Panc1 (cell line): ENCODE measurements around the gene PRKAG2. TPM values are rescaled to one million over a fixed set of nuclear protein-coding genes. Genes with fewer than 3 reads are reported as not detected.

ENCODE experiments used
- ATAC-seq: fragments of 200-7000 bp; cut with Tn5 transposase; 2 replicates; pipeline ENCODE4 v1.9.1; 2020; ENCODE audit warnings: mild to moderate bottlenecking, moderate library complexity
- BruUV-seq: library from RNA; stranded (reverse); fragments of 400-500 nt; replicated peaks from 2 replicates; lab custom pipeline; 2021; lab: Mats Ljungman, UMichigan
- CTCF ChIA-PET: fragments of 300-600 bp; sonication (Branson Sonifier 250); formaldehyde crosslinking; loops from one replicate; lab custom pipeline; 2022; ENCODE audit warnings: antibody characterized with exemption; lab: Charles Lee
- POLR2A ChIA-PET: fragments of 300-600 bp; sonication (Branson Sonifier 250); formaldehyde crosslinking; loops from one replicate; lab custom pipeline; 2022; ENCODE audit warnings: antibody characterized with exemption; lab: Charles Lee
- DNase-seq: peaks from one replicate; pipeline ENCODE4 v3.0.0-alpha.2; 2010; ENCODE audit warnings: low read depth, low spot score
- H3K27ac ChIP-seq: 2 replicates; pipeline ENCODE4 v1.5.1; 2011; ENCODE audit warnings: mild to moderate bottlenecking, low read length, inconsistent platforms
- H3K27me3 ChIP-seq: fragments of 200-500 bp; sonication (Bioruptor generic); 2 replicates; pipeline ENCODE4 v1.6.0; 2014; ENCODE audit warnings: low read length, inconsistent platforms; ENCODE audit not compliant: control insufficient read depth, insufficient read depth
- H3K36me3 ChIP-seq: fragments of 200-500 bp; sonication (Bioruptor generic); 2 replicates; pipeline ENCODE4 v1.5.1; 2014; ENCODE audit warnings: inconsistent platforms, mild to moderate bottlenecking, low read length, moderate library complexity; ENCODE audit not compliant: control insufficient read depth, insufficient read depth
- H3K4me1 ChIP-seq: 2 replicates; pipeline ENCODE4 v1.5.1; 2011; ENCODE audit warnings: inconsistent platforms, mild to moderate bottlenecking, low read length, moderate library complexity; ENCODE audit not compliant: control insufficient read depth, insufficient read depth
- H3K4me3 ChIP-seq, 2 experiments: 2 replicates each; pipeline ENCODE4 v1.5.1; 2011 to 2012; ENCODE audit warnings: low read depth in 2 of 2, low read length in 2 of 2, mild to moderate bottlenecking in 2 of 2, inconsistent platforms in 1 of 2, moderate library complexity in 1 of 2
- H3K9me3 ChIP-seq: fragments of 200-500 bp; sonication (Bioruptor generic); 2 replicates; pipeline ENCODE4 v1.5.1; 2014; ENCODE audit warnings: low read depth, mild to moderate bottlenecking, inconsistent platforms, low read length, moderate library complexity; ENCODE audit not compliant: control insufficient read depth, insufficient read depth
- CTCF ChIP-seq: fragments of 450-650 bp; IDR thresholded peaks from 2 replicates; pipeline ENCODE4 v1.5.1; 2017; ENCODE audit warnings: mild to moderate bottlenecking
- POLR2AphosphoS5 ChIP-seq: IDR thresholded peaks from 2 replicates; pipeline ENCODE4 v1.6.1; 2012; ENCODE audit warnings: mild to moderate bottlenecking, low read depth, low read length, moderate library complexity
- SIN3A ChIP-seq: IDR thresholded peaks from 2 replicates; pipeline ENCODE4 v1.6.1; 2012; ENCODE audit warnings: low read depth, mild to moderate bottlenecking, low read length, moderate library complexity, borderline replicate concordance; ENCODE audit not compliant: insufficient read depth
- TCF7L2 ChIP-seq: IDR thresholded peaks from 2 replicates; pipeline ENCODE4 v1.6.1; 2011; ENCODE audit warnings: mild to moderate bottlenecking, low read depth, low read length, inconsistent platforms
- in situ Hi-C: cut with HindIII; loops from 2 replicates; pipeline ENCODE4 v1.10.0; 2016; ENCODE audit warnings: low sequenced_read_pairs, low pct_unique_long_range_greater_than_20kb
- intact Hi-C: fragments of 100-400 bp; cut with micrococcal nuclease; formaldehyde crosslinking; loops from one replicate; pipeline ENCODE4 v1.10.0; 2022; ENCODE audit not compliant: unreplicated experiment
- total RNA-seq: library from RNA; stranded (reverse); gene quantifications from one replicate; pipeline ENCODE4 v1.2.1, GENCODE V29; 2021; ENCODE audit not compliant: unreplicated experiment
- TF ChIP-seq, protein P1 (sequence below), 2 experiments: IDR thresholded peaks; 2 replicates each; pipeline ENCODE4 v1.6.1; 2011 to 2012; ENCODE audit warnings: low read depth in 2 of 2, control low read depth in 1 of 2, low read length in 1 of 2, mild to moderate bottlenecking in 1 of 2, moderate library complexity in 1 of 2; ENCODE audit not compliant: insufficient read depth in 1 of 2

The PRKAG2 gene
- total RNA-seq, 1 experiment from 2014 or later, result 71.6 TPM

DNA sequence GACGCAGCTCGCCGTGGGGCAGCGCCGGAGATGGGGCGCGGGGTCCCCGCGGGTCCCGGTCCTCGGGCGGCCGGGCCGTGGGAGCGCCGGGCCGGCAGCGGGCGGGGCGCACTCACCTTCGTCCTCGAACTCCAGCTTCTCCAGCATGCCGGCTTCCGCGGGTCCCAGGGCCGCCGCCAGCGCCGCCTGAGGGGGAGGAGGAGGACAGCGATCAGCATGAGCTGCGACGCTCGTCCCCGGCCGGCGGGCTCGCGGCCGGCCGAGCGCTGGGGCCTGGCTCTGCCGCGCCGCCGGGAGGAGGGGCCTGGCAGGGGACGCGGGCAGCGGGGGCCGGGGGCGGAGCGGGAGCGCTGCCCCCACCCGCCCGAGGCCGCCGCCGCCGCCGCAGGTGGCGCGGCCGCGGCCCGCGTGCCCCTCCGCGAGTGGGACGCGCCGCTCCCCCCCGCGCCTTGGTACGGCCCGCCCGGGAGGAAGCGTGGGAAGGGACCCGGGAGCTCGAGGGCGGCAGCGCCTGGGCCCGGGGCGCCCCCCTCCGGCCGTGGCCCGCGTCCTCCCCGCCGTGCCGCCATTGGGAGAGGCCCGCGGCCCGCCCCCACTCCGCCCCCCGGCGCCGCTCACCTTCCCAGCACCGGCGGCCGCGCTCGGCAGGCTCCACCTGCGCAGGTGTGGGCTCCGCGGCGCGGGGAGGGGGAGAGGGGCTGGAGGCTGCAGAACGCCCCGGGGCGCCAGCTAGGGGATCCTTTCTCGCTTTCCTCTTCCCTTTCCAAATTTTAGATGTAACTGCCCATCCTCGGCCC is 244.8 kb downstream of the PRKAG2 start:
- DNase-seq, result no peak

DNA sequence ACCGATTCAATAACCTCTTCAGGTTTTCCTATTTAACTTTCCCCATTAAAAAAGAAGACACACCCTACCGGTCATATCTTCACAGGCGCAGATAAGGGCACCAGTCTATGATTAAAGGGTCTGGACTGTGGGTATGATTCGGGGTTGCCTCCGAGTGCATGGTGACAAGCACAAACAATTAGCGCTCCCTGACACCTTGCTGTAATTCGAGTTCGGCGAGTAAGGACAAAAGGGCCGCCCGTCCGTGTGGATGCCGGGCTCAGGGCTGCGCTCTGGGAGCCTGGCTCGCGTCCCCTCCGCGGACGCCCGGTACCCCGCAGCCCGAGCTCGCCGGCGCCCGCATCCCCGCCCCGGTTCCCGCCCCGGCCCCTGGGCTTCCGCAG is 245.4 kb downstream of the PRKAG2 start:
- DNase-seq (no peak), ATAC-seq (peak; percentile 46)
- POLR2A ChIA-PET, result no interaction called here
- peaks cover 32% of the 10 kb centered on the region for H3K4me1 ChIP-seq
- intact Hi-C loops (no loop called here), in situ Hi-C loops (no loop called here)
- peaks cover 4% of the 10 kb centered on the region for H3K36me3 ChIP-seq
- no peaks in the 10 kb centered on the region for H3K9me3 ChIP-seq
- CTCF ChIA-PET, result no interaction called here
- H3K4me3 ChIP-seq, result peak overlapping the region; percentile 93 to 95
- TF ChIP-seq CTCF (no peak), TCF7L2 (0 out of 2 replicates have a peak, but pooled peaks have one; percentile 16)
- TF ChIP-seq, protein P1, sequence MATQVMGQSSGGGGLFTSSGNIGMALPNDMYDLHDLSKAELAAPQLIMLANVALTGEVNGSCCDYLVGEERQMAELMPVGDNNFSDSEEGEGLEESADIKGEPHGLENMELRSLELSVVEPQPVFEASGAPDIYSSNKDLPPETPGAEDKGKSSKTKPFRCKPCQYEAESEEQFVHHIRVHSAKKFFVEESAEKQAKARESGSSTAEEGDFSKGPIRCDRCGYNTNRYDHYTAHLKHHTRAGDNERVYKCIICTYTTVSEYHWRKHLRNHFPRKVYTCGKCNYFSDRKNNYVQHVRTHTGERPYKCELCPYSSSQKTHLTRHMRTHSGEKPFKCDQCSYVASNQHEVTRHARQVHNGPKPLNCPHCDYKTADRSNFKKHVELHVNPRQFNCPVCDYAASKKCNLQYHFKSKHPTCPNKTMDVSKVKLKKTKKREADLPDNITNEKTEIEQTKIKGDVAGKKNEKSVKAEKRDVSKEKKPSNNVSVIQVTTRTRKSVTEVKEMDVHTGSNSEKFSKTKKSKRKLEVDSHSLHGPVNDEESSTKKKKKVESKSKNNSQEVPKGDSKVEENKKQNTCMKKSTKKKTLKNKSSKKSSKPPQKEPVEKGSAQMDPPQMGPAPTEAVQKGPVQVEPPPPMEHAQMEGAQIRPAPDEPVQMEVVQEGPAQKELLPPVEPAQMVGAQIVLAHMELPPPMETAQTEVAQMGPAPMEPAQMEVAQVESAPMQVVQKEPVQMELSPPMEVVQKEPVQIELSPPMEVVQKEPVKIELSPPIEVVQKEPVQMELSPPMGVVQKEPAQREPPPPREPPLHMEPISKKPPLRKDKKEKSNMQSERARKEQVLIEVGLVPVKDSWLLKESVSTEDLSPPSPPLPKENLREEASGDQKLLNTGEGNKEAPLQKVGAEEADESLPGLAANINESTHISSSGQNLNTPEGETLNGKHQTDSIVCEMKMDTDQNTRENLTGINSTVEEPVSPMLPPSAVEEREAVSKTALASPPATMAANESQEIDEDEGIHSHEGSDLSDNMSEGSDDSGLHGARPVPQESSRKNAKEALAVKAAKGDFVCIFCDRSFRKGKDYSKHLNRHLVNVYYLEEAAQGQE (IDR thresholded peaks at IDR 0.05; ENCODE audit: insufficient read depth in 1 of 2, low read depth in 2 of 2, low read length in 1 of 2), result no peak
- no TSS peak for BruUV-seq
- no peaks in the 10 kb centered on the region for H3K27me3 ChIP-seq
- H3K27ac ChIP-seq, result peak overlapping the region; percentile 97

More for the DNA sequence above, 244.8 kb downstream of the PRKAG2 start:
- in situ Hi-C loops (no loop called here), intact Hi-C loops (no loop called here)
- Histone ChIP-seq H3K36me3 (peaks cover 4% of the 10 kb centered on the region), H3K27me3 (no peaks in the 10 kb centered on the region), H3K27ac (peak overlapping the region; percentile 72), H3K4me3 (peak overlapping the region; percentile 93 to 95), H3K4me1 (peaks cover 27% of the 10 kb centered on the region), H3K9me3 (no peaks in the 10 kb centered on the region)
- ATAC-seq, result peak; percentile 93
- BruUV-seq, result no TSS peak
- ChIA-PET CTCF (interaction anchor here (0.7 kb wide), 1 partner anchor 9 kb away, joined by 3 read pairs; no protein-coding TSS in a partner anchor), POLR2A (interaction anchor here (0.5 to 0.9 kb wide), 2 partner anchors 23 to 127 kb away, joined by 3 read pairs; no protein-coding TSS in a partner anchor)
- TF ChIP-seq TCF7L2 (no peak), POLR2AphosphoS5 (0 out of 2 replicates have a peak, but pooled peaks have one; percentile 30), CTCF (peak; percentile 88), SIN3A (no peak; the same call in 1 of the 2 replicates)
